HG03354 (cell line): ENCODE data around the gene NDP.

Experiments used
- ATAC-seq: cut with Tn5 transposase; IDR thresholded peaks from one replicate; pipeline ENCODE4 v1.9.1; 2021; ENCODE audit warnings: mild to moderate bottlenecking; ENCODE audit not compliant: unreplicated experiment, poor library complexity, severe bottlenecking

NDP gene, protein sequence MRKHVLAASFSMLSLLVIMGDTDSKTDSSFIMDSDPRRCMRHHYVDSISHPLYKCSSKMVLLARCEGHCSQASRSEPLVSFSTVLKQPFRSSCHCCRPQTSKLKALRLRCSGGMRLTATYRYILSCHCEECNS

DNA sequence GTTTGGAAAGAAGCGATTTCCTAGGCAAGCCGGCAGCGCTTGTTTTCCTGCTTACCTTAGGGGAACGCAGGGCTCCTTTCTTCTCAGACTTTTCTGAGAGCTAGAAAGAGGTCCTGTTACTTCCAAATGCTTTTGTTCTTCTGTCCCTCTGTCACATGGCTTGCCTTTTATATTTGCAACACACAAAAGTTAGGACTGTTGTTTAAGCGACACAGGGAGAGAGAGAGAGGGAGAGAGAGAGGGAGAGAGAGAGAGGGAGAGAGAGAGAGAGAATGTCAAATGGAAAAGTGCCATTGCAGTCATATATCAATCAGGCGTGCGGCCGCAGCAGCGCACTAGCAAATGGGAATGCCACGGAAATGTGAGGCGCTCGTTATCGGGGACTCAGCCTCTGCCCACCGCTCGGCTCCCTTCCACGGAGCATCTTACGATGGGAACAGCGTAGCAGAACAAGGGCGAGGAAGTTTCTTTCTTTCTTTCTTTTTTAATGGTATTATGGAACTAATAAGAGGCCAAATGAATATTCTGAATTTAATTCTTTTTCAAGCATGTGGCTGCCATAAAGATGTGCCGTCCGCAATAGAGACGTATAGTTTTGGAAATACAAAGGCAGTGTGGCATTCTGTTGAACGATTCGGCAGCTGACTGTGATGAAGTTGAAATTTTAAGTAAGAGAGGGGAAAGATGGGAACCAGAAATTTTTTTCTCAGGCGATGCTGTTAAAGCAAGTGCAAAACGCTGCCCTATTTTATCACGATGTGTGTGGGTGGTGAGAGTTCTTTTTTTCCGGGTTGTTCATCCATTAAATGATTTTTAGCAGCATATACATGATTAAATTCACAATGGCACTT lies at the start of gene NDP:
Gene NDP (minus strand): TSS at position 142 of the 851 bp plus-strand sequence. CDS start 14,745 bp downstream, outside the sequence.
- no peak for ATAC-seq

DNA sequence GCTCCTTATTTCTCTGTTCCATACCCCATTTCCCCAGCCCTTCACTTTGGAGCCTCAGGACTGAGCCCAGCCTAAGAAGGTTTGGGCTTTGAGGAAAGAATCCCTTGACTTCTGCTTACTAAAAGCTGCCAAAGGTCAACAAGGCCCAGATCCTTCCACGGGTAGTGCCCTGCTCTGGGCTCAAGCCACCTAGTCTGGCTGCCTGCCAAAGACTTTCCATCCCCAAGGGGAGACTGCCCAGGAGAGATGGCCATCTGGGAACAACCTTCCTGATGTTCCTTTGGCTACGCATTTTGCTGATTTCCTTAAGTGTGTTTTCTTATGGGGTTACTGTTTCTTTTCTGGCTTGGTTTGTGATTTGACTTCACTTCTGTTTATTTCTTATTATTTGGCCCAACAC lies 49.8 kb upstream of the NDP start:
- no peak for ATAC-seq

DNA sequence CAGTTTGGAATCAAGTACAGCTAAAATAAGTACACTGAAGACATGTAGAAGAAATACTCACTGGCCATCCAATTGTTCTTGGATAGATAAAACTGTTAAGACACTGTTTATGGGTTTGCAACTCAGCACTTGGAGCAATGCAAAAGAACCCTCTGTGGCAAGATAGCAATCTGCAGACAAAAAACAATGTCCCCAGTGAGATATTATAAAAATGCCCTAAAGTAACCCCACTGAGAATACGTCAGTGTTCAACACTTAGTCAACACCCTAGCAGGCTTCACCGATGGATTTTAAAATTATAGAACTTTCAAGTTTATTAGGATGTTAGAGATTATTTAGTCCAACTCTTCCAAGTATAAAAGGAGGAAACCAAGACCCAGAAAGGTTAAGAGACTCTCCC lies 47.5 kb upstream of the NDP start:
- no peak for ATAC-seq

- ATAC-seq, result no peak
These were observed 46.7 kb upstream of the NDP start for GRCh38 chrX:44019911-44020310.

GRCh38 chrX:44017676-44018075 lies 44.5 kb upstream of the NDP start:
- ATAC-seq, result no peak

- no peak for ATAC-seq
These were observed 43.7 kb upstream of the NDP start for GRCh38 chrX:44016906-44017305.

GRCh38 chrX:44012484-44013096 lies 39.4 kb upstream of the NDP start:
- ATAC-seq, result no peak

- no peak for ATAC-seq
These were observed 38.3 kb upstream of the NDP start for GRCh38 chrX:44011506-44011905.

DNA sequence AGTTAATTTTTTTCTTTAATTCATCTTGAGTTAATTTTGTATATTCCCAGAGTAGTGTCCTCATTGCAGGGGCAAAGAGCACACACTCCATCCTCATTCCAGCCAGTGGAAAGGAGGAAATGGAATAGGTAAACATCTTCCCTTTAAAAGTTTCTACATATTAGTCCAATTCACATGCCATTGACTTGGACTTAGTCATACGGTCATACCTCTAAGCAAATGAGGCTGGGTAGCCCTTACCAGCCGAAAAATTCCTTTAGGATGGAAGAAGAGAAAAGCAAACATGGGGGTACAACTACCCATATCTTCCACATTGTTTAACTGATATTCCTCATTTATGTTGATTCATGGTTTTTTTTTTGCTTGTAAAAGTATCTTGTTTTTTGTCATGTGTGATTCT lies 37.4 kb upstream of the NDP start:
- ATAC-seq, result no peak

GRCh38 chrX:44006081-44006480 lies 32.9 kb upstream of the NDP start:
- ATAC-seq, result no peak

- ATAC-seq, result no peak
These were observed 30.8 kb upstream of the NDP start for GRCh38 chrX:44003975-44004374.

GRCh38 chrX:44002567-44002966 lies 29.4 kb upstream of the NDP start:
- ATAC-seq, result no peak

DNA sequence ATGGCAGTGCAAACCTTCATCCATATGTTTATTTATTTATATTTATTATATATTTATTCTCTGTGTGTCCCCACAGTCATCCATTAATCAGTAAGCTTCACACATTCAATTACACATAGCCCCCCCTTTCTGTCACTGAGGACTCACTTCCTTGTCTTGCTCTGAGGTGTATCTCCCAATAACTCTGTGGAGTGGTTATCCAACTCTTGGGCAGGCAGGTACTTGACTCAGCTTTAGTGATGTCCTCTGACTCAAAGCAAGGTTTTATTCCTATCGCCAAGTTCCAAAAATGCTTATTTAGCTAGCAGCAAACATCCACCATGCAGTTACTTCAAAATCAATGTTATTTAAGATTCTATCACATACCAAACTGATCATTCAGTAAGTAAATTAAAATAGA lies 25.2 kb upstream of the NDP start:
- ATAC-seq, result no peak

GRCh38 chrX:43996491-43996890 lies 23.3 kb upstream of the NDP start:
- ATAC-seq, result no peak

DNA sequence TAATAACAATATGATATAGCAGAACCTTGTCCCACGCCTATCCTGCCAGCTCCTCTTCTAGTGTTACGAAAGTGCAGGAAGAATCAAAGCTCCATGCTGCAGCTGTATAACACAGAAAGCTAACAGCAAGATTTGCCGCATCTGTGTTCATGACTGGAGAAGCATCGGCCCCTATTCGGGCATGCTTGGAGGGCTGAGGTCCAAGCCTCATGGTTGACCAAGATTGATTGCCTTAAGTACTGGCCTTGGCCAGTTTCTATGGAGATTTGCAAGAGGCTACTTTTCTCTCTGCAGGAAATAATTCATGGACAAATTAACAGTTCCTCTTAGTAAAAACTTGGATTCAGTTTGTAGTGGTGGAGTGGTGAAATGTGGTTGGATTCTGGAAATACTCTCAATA lies 12.9 kb upstream of the NDP start:
- no peak for ATAC-seq

- ATAC-seq, result no peak
These were observed 12.3 kb upstream of the NDP start for GRCh38 chrX:43985511-43985910.

DNA sequence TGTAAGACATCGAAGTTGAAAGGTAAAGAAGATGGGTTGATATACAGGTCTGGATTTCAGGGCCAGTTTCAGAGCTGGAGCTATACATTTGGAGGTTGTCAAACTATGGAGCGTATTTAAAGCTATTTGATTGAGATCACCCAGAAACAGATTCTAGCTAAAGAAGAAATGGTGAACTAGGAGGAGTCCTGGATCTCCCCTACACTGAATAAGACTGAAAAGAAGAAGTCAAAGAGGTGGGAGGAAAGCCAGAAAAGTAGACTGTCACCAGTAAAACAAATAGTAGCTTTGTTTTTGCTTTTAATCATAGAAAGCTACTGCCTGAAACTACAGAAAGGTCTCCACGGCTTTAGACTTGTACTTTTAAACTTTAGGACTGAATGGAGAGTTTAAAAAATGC lies 5.0 kb upstream of the NDP start:
- no peak for ATAC-seq

DNA sequence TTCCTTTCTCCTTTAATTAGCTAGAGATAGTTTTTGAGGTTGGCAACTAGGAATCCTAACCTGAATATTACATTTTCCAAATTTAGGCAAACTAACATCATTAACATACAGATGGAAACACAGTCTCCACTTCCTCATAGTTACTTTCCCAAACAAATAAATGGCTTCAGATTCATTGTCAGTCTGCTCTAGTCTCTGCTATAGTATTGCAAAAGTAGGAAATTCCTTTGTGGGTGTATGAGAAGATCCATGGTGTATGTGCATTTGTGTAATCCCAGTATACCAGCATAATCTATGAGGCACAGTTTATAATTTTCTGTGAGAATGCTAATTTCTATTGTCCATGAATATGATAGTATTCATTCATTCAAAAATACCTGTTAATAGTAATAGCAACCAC lies 3.0 kb upstream of the NDP start:
- ATAC-seq, result no peak

GRCh38 chrX:43975796-43976195 lies 2.6 kb upstream of the NDP start:
- ATAC-seq, result no peak

DNA sequence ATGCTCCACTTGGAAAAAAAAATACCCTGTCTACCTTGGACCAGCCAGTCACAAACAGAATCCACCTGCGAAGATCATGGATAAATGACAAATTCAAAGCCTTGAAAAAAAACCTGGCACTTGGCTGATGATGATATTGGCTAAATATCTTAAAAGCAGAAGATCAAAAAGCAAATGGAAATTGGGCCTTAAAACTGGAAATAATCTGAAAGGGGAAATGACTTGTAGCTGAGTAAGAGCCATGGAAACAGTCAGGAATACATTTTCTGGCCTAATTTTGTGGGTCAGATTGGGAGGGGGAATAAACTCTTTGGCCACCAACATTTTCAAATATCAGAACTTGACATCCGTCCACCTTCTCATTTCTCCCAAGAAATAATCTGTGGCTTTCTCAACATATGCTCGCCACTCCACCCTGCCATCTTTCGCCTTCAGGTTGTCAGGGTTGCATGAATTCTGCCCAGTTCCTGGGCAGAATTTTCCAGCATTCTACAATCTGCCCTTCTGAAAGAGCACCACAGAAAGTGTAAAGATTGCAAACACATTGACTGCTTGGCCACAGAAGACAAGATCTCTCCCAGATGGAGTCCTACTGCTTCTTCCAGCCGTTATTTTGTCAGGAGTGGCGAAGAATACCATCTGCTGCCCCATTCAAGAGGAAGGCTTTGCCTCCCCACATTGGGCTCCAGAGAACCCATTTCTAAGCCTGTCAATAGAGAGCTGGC lies 1.7 kb upstream of the NDP start:
- no peak for ATAC-seq

DNA sequence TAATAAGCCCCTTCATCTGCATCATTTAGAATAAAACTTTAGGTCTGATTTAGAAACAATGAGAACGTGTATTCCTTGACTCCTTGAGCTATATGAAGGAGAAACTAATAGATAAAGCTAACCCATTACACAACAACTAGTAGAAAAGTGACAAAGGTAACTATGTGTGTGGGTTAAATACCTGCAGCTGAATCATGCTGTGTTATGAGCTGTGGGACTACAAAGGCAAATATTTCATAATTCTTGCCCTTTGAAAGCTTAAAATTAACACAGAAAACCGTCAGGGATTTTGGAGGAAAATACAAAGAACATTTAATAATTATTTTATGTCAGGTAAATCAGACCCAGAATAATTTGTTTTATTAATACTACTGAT lies 898 bp upstream of the NDP start:
- ATAC-seq, result no peak
